Omental fat pad (tissue), 4 donors: ENCODE measurements around the gene CRB2. TPM values are rescaled to one million over a fixed set of nuclear protein-coding genes. Genes with fewer than 3 reads are reported as not detected.

Source experiments
- ATAC-seq: fragments of 150-250 bp; one replicate; pipeline ENCODE4 v1.9.1; 2016; ENCODE audit warnings: mild to moderate bottlenecking, moderate library complexity; ENCODE audit not compliant: low FRiP score
- DNase-seq: peaks from one replicate; pipeline ENCODE4 v3.0.0-alpha.2; 2019; ENCODE audit warnings: low spot score
- total RNA-seq, 4 donors: library from RNA; depleted of rRNA; stranded (reverse); fragments of >200 nt; gene quantifications; one replicate each; pipeline ENCODE4 v1.1.0, GENCODE V29; 2016
- TF ChIP-seq, protein P1 (sequence below), 3 donors: fragments of 450-650 bp; IDR thresholded peaks; one replicate each; pipeline ENCODE4 v1.5.1; 2016 to 2017; ENCODE audit warnings: antibody characterized with exemption in 3 of 3, mild to moderate bottlenecking in 3 of 3, moderate library complexity in 2 of 3

CRB2 gene
- total RNA-seq, 4 donors from 2014 or later, result 0.32 to 16.2 (median 3.5) TPM

DNA sequence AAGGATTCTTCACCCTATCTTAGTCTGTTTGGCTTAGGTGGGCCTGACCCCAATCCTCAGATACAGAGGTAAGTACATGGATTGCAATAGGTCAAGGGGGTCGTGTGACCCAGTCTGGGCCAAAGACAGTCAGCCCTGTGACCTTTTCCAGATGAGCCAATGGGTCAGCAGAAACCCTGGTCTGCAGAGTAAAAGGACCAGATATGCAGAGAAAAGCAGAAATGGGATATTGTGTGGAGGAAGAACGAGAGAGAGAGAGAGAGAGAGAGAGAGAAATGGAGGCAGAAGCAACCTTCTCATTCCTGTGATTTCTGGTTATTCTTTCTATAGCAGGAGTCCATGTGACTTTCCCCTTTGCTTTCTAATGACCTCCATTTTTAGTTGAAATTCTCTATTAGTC lies 40.4 kb upstream of the CRB2 start:
- ATAC-seq (no peak), DNase-seq (no peak)
- TF ChIP-seq, protein P1, sequence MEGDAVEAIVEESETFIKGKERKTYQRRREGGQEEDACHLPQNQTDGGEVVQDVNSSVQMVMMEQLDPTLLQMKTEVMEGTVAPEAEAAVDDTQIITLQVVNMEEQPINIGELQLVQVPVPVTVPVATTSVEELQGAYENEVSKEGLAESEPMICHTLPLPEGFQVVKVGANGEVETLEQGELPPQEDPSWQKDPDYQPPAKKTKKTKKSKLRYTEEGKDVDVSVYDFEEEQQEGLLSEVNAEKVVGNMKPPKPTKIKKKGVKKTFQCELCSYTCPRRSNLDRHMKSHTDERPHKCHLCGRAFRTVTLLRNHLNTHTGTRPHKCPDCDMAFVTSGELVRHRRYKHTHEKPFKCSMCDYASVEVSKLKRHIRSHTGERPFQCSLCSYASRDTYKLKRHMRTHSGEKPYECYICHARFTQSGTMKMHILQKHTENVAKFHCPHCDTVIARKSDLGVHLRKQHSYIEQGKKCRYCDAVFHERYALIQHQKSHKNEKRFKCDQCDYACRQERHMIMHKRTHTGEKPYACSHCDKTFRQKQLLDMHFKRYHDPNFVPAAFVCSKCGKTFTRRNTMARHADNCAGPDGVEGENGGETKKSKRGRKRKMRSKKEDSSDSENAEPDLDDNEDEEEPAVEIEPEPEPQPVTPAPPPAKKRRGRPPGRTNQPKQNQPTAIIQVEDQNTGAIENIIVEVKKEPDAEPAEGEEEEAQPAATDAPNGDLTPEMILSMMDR (IDR thresholded peaks at IDR 0.05), result no peak

DNA sequence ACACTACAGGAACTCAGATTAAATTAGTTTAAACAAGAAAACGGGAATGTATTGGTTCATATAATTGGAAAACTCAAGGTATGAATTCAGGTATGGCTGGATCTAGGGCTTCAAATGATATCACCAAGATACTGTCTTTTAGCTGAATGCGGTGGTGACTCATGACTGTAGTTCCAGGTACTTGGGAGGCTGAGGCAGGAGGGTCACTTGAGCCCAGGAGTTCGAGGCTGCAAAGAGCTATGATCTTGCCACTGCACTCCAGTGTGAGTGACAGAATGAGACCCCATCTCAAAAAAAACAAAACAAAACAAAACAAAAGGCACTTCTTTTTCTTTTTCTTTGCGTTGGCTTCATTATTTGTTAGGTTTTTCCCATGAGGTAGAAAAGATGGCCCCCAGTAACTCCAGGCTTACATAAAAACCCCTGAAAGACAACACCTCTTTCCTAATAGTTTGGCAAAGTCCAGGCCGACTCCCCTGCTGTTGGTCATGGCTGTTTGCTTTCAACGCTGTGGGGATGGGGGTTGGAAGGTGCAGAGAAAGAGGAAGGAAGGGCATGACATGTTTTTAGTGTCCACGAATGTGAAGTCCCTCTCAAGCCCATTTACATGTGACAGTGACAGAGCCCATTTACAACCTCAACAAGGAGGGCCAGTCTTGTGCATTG lies 39.8 kb upstream of the CRB2 start:
- DNase-seq, result no peak
- no peak for ATAC-seq
- TF ChIP-seq, protein P1 (IDR thresholded peaks at IDR 0.05), result no peak

DNA sequence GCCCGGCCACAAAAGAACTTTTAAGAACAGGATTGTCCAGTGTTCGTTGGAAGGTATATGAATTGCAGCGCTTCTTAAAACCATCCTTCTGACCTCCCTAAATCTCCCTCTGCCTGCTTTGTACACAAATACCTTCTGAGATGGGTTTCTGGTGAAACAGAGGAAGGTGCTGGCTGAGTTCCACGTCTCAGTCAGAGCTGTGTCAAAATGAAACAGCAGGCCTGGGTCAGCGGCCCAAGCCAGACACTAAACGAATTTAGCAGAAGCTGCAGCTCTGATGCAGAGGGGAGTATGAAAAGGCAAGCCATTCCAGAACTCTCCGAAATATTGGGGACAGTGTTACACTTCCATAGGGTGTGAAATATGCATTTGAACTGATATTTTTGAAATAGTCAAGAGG lies 37.8 kb upstream of the CRB2 start:
- ATAC-seq (no peak), DNase-seq (no peak)
- TF ChIP-seq, protein P1 (IDR thresholded peaks at IDR 0.05), result no peak

DNA sequence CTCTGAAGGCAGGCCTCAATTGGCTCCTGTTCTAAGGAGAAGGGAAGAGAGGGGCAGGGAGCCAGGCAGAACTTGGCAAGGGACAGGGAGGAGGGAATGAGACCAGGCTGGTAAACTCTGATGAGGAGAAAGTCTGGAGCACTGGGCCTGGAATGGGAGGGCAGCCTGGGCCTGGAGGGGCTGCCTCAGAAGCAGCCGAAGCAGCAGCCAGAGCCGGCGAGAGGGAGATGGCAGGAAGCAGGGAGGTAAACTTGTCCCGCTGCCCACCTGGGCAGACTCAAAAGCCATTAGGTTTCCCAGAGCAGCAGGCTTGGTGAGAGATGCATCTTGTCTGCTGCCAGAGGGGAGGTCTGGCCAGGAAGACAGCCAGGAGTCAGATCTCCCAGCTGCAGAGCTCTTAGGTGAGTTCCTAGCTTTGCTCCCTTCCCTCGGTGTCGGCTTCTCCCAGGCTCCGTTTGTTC lies 37.0 kb upstream of the CRB2 start:
- TF ChIP-seq, protein P1 (IDR thresholded peaks at IDR 0.05), result no peak
- no peak for ATAC-seq
- DNase-seq, result no peak

DNA sequence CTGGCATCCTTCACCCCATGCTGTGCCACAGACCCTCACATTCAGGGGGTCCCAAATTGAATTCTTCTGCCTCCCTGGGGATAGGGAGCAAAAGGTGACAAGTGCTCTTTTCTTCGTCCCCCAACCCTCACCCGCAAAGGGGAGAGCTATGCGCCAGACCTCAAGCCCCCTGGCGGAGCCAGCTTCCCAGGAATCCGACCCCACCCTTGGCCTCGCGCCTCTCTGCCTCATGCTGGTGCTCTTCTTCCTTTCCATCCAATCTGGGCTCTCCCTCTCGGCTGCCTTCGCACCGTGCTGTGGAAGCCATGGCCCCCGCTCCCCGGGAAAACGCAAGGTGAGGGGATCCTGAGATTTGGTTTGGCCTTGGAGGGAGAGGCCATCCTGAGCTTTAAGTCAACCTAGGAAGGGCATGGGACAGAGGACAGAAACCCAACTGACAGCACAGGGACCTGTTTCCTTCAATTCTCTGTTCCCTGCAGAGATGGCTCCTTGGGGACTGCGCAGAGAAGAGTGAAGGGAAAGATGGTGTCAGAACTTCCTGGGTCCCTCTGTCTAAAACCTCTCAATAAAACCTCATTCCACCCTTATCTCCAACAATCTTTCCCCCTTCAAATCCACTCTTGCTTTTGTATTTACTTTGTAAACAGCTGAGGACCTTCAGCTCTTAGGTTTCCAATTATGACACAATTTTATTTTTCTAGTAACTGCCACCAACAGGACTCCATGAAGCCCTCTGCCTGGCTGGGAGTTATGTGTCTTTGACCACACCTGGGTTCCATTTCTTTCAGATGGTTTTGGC lies 36.3 kb upstream of the CRB2 start:
- TF ChIP-seq, protein P1 (IDR thresholded peaks at IDR 0.05), result no peak
- no peak for ATAC-seq
- no peak for DNase-seq

DNA sequence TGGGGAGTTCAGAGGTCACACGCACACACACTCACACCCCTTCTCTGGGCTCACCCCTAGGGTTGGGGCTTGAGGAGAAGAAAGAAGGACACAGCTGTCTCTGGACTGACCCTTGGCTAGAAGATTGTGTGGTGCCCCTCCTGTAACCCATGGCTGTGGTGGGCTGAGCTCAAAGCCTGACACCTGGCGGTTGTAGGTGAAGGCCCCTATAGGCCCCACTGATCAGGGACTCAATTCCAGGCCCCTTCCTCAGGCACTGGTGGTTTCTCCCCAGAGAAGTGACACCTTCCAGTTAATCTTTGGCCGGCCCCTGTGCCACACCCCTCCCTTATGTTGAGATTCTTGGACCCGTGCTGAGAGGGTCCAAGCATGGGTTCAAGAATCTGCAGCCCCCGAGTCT lies 35.2 kb upstream of the CRB2 start:
- DNase-seq (no peak), ATAC-seq (no peak)
- TF ChIP-seq, protein P1 (IDR thresholded peaks at IDR 0.05), result no peak
